Activated T-helper 17 cell treated with anti-CD3 and anti-CD28 coated beads, Interleukin-2, amount 50 U/mL, for 72 hours (primary cell): Measurements from ENCODE around the gene ATP13A5. TPM values are rescaled to one million over a fixed set of nuclear protein-coding genes. Genes with fewer than 3 reads are reported as not detected.

Experiments used
- ATAC-seq: fragments of 150-1000 bp; cut with Tn5 transposase; replicated peaks from 2 replicates; pipeline ENCODE4 v1.10.0; 2021; ENCODE audit warnings: mild to moderate bottlenecking, moderate library complexity
- H3K27ac Mint-ChIP-seq: one replicate; pipeline ENCODE4 v1.8.0; 2022; ENCODE audit warnings: mixed read lengths
- H3K27me3 Mint-ChIP-seq: one replicate; pipeline ENCODE4 v1.8.0; 2022; ENCODE audit warnings: mixed read lengths
- H3K36me3 Mint-ChIP-seq: one replicate; pipeline ENCODE4 v1.8.0; 2022; ENCODE audit warnings: low read depth, mild to moderate bottlenecking, mixed read lengths
- H3K4me1 Mint-ChIP-seq: one replicate; pipeline ENCODE4 v1.8.0; 2022; ENCODE audit warnings: mixed read lengths
- H3K4me3 Mint-ChIP-seq: one replicate; pipeline ENCODE4 v1.8.0; 2022; ENCODE audit warnings: mild to moderate bottlenecking, mixed read lengths
- H3K9me3 Mint-ChIP-seq: one replicate; pipeline ENCODE4 v1.8.0; 2022; ENCODE audit warnings: mixed read lengths
- total RNA-seq, 2 donors: library from RNA; stranded (reverse); gene quantifications; one replicate each; pipeline ENCODE4 v1.2.3, GENCODE V29; 2022

ATP13A5 gene
- total RNA-seq, 2 donors from 2014 or later, result not detected

DNA sequence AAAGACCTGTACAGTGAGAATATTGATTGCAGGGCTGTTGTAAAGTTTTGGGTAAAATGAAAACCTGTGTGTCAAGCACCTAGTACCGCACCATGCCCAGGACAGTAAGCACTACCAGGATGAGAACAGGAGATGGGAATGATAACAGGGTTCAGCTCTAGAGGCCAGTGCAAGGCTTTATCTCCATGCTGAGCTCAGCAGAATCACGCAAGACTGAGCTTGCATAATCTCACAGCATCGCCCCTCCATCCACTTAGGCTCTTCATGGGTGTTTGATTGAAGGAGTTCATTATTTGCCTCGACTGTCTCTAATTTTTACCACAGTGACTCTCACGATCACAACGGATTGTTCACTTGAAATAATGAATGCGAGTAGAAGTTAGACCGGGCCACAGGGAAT is 2.9 kb downstream of the ATP13A5 start:
- no peaks in the 10 kb centered on the region for H3K4me1 Mint-ChIP-seq
- ATAC-seq, result no peak
- H3K27ac Mint-ChIP-seq, result no peak overlapping the region
- H3K4me3 Mint-ChIP-seq, result no peak overlapping the region
- H3K36me3 Mint-ChIP-seq, result no peaks in the 10 kb centered on the region
- H3K27me3 Mint-ChIP-seq, result peaks cover 18% of the 10 kb centered on the region
- no peaks in the 10 kb centered on the region for H3K9me3 Mint-ChIP-seq

DNA sequence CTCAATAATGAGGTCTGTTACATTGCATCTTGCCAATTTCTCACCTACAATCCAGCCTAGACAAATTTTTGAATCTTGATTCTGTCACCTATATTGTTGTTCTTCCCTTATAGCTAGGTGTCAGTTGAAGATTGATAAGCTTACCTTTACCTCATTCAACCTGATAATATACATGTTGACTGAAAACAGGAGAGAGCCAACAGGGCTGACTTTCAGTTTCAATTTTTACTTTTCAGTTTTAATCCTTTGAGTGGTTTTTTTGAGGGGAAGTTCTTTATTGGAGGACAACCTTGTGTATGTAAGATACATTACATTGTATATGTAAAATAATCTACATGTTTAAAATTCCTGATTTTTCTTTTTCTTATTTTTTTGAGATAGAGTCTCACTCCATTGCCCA is 5.8 kb downstream of the ATP13A5 start:
- no peak for ATAC-seq
- Mint-ChIP-seq H3K27ac (no peak overlapping the region), H3K27me3 (peaks cover 13% of the 10 kb centered on the region), H3K4me3 (no peak overlapping the region), H3K36me3 (no peaks in the 10 kb centered on the region), H3K9me3 (no peaks in the 10 kb centered on the region), H3K4me1 (no peaks in the 10 kb centered on the region)

DNA sequence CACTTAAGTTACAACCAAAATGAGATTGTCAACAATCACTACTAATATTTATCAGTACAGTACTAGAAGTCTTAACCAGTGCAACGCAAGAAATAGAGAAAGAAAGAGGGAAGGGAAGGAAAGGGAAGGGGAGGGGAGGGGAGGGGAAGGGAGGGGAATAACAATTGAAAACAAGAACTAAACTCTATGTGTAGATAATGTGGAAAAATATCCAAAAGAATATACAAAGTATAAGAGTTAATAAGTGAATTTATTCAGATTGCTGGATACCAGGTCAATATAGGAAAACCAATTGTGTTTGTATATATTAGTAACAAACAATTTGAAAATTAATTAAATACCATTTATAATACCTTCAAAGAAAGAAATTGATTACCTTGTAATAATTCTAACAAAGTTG is 10.7 kb downstream of the ATP13A5 start:
- no peaks in the 10 kb centered on the region for H3K9me3 Mint-ChIP-seq
- no peak for ATAC-seq
- H3K27ac Mint-ChIP-seq, result no peak overlapping the region
- H3K4me1 Mint-ChIP-seq, result no peaks in the 10 kb centered on the region
- H3K27me3 Mint-ChIP-seq, result peaks cover 9% of the 10 kb centered on the region
- no peak overlapping the region for H3K4me3 Mint-ChIP-seq
- no peaks in the 10 kb centered on the region for H3K36me3 Mint-ChIP-seq

DNA sequence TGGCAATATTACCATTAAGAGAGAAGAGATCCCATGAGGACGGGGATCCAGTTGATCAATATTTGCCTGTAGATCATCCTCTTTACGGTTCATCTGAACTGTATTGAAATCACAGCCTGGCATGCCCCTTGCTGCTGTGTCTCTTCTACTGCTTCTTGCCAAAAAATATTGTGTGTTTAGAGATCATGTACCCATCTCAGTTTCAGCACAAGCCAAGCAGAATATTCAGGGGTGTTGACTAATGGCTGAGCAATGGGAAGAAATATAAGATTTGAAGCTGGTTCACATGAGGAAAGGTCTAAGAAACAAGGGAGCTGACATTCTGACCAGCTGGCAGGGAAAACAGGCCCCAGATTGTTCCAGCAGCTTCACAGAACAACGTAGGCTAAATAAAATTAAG is 21.3 kb downstream of the ATP13A5 start:
- H3K27me3 Mint-ChIP-seq, result peaks cover 10% of the 10 kb centered on the region
- no peak overlapping the region for H3K4me3 Mint-ChIP-seq
- no peaks in the 10 kb centered on the region for H3K9me3 Mint-ChIP-seq
- ATAC-seq, result no peak
- H3K36me3 Mint-ChIP-seq, result no peaks in the 10 kb centered on the region
- no peaks in the 10 kb centered on the region for H3K4me1 Mint-ChIP-seq
- no peak overlapping the region for H3K27ac Mint-ChIP-seq

DNA sequence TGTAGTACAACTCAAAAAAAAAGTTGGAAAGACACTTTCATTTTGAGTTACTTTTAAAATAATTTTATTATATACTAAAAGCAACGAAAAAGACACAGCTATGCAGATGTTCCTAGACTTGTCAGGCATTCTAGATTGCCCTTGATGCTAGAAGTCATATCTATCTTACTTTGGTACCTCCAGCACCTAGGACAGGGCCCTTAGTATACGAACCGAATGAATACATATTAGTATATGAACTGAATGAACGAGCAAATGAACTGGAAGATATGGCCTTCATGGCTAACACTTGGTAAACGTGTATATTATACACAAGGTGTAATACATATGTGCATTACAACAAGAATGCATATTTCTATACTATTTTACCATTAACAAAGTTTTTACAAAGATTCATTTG is 24.1 kb downstream of the ATP13A5 start:
- Mint-ChIP-seq H3K4me3 (no peak overlapping the region), H3K4me1 (no peaks in the 10 kb centered on the region), H3K9me3 (no peaks in the 10 kb centered on the region), H3K27me3 (peaks cover 18% of the 10 kb centered on the region), H3K36me3 (no peaks in the 10 kb centered on the region), H3K27ac (no peak overlapping the region)
- no peak for ATAC-seq

DNA sequence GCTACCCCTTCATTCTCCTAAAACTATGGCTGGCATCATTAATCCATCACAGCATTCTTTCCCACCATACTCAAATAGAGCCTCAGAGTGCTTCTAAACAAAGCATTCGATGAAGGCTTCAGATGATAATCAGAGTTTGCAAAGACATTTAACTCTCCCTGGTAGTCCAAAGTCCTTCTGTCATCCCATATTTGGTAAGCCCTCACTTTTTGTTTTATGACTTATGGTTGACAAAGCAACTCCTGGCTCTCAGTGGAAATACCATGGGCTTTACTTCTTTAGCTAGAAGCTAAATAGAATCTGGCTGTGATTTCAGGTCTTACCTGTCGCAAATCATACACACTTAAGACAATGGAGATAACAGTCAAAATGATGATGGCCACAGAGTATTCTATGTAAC is 27.8 kb downstream of the ATP13A5 start:
- Mint-ChIP-seq H3K36me3 (no peaks in the 10 kb centered on the region), H3K4me1 (no peaks in the 10 kb centered on the region), H3K27me3 (peaks cover 13% of the 10 kb centered on the region), H3K27ac (no peak overlapping the region), H3K4me3 (no peak overlapping the region), H3K9me3 (no peaks in the 10 kb centered on the region)
- ATAC-seq, result no peak

DNA sequence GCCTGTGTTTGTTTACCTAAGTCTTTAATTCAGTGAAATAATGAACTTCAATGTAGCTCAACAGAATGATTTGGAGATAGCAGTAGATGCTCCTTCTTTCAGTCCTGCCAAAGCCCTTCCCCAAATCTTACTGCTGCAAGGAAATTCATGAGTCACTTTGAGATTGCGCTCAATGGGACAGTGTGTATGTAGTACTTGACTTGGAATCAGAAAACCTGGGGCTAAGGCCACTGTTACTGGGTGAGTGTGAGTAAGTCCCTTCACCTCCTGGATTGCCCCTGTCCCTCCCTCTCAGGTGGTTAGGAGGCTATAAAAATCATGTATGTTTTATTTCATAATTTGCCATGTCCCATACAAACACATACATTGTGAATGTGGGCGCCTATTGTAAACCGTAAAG is 29.9 kb downstream of the ATP13A5 start:
- Mint-ChIP-seq H3K27ac (no peak overlapping the region), H3K4me1 (no peaks in the 10 kb centered on the region), H3K36me3 (no peaks in the 10 kb centered on the region), H3K4me3 (no peak overlapping the region), H3K9me3 (no peaks in the 10 kb centered on the region), H3K27me3 (peaks cover 13% of the 10 kb centered on the region)
- no peak for ATAC-seq

DNA sequence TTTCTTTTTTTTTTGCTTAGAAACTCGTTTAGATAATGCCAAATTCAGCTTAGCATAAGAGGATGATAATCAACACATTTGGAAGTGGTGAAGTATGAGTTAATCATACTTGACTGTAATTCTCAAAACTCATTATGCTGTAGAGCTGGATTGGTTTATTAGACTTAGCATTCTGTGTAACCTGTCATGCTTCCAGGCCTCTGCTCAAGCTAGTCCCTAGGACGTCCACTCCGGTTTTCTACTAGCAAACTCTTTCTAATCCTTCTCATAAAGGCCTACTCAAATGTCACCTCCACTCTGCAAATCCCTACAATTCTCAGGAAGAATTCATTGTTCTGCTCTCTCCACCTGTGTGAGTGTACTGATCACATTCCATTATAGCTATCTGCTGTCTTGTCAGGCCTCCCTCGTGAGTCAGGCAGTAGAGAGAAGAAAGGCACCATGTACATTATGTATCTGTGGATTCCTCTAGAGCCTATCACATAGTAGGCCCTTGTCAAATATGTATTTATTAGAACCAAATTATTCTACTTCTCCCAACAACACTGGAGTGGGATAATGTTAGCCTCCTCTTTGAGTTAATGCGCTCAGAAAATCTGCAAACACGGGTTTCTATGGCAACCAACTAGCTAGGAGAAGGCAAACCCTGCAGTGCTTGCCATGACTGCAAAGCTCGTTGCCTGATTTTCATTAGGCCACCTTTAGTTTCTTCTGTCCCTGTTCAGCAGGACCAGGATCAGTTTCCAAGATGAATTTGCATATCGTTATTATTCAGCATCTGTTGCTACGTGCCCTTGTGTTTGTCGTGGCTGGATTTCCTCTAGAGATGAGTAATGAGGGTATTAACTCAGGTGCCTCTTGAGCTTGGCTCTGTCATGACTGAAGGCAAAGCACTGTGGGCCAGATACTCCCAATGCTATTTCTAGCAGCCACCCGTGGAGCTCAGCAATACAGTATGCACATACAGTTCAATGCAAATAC is 30.7 kb downstream of the ATP13A5 start:
- H3K4me3 Mint-ChIP-seq, result no peak overlapping the region
- no peak overlapping the region for H3K27ac Mint-ChIP-seq
- H3K9me3 Mint-ChIP-seq, result no peaks in the 10 kb centered on the region
- no peaks in the 10 kb centered on the region for H3K36me3 Mint-ChIP-seq
- H3K4me1 Mint-ChIP-seq, result no peaks in the 10 kb centered on the region
- peak; percentile 19 for ATAC-seq
- peaks cover 11% of the 10 kb centered on the region for H3K27me3 Mint-ChIP-seq

DNA sequence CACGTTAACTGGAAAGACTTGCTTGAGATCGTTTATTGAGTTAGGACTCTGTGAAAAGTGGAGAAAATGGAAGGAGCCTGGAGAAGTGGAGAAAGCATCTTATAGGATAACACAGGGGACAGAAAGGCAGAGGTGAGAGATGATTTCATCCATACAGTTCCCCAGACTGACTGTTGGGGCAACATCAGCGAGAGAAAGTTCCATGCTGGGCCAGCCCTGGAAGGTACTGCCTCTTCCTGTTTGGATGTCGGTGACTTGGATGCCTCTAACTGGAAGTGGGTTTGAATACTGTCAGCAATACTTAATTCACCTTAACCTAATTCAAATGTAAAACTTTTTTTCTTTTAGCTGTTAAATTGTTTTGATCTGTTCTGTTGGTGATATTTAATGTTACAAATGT is 32.3 kb downstream of the ATP13A5 start:
- Mint-ChIP-seq H3K27me3 (peaks cover 9% of the 10 kb centered on the region), H3K4me1 (no peaks in the 10 kb centered on the region), H3K36me3 (no peaks in the 10 kb centered on the region), H3K4me3 (no peak overlapping the region), H3K9me3 (no peaks in the 10 kb centered on the region), H3K27ac (no peak overlapping the region)
- no peak for ATAC-seq

DNA sequence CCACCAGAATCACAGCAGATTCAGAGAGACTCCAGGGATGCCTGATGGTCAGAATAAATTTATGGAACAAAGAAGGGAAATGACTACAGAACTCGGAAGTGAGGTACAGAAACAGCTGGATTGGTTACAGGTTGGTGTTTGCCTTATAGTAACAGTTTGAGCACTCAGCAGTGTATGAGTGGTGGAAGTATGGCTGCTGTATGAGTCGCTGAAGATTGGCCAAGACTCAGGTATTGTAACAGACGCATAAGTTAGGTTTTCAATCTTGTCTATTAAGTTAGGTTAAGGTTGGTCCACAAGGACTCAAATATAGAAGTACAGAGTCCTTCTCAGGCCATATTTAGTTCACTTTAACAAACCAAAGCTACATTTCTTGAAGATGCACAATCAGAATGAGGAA is 33.1 kb downstream of the ATP13A5 start:
- peaks cover 6% of the 10 kb centered on the region for H3K27me3 Mint-ChIP-seq
- no peak for ATAC-seq

GRCh38 chr3:193344486-193344885 is 34.1 kb downstream of the ATP13A5 start:
- no peak for ATAC-seq
- Mint-ChIP-seq H3K27me3 (peaks cover 10% of the 10 kb centered on the region), H3K27ac (no peak overlapping the region), H3K36me3 (no peaks in the 10 kb centered on the region), H3K9me3 (no peaks in the 10 kb centered on the region), H3K4me1 (no peaks in the 10 kb centered on the region), H3K4me3 (no peak overlapping the region)

More for the DNA sequence above, 33.1 kb downstream of the ATP13A5 start:
- Mint-ChIP-seq H3K4me1 (no peaks in the 10 kb centered on the region), H3K36me3 (no peaks in the 10 kb centered on the region), H3K27ac (no peak overlapping the region), H3K9me3 (no peaks in the 10 kb centered on the region), H3K4me3 (no peak overlapping the region)

DNA sequence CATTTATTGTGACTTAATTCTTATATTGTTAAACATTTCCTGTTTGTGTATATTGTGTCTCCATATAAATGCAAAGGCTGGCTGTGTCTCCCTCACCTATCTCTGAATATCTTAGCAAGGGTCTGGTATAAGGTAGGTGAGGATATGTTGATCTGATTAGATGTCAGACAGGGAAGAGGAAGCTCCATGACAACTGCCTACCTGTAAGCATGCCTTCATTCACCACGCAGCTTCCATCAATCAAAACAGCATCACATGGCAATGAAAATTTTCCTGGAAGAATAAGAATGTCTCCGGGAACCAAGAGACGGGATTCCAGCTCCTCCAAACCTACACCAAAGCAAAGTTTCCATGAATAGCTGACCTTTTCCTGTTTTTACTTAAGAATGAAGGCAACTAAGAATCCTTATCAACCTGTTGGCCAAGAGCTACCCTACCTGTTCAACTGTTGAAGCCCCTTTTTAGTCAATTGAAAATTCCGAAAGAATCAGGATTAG is 34.8 kb downstream of the ATP13A5 start:
- ATAC-seq, result no peak
- H3K4me1 Mint-ChIP-seq, result no peaks in the 10 kb centered on the region
- peaks cover 10% of the 10 kb centered on the region for H3K27me3 Mint-ChIP-seq
- H3K36me3 Mint-ChIP-seq, result no peaks in the 10 kb centered on the region
- no peak overlapping the region for H3K4me3 Mint-ChIP-seq
- no peaks in the 10 kb centered on the region for H3K9me3 Mint-ChIP-seq
- H3K27ac Mint-ChIP-seq, result no peak overlapping the region

DNA sequence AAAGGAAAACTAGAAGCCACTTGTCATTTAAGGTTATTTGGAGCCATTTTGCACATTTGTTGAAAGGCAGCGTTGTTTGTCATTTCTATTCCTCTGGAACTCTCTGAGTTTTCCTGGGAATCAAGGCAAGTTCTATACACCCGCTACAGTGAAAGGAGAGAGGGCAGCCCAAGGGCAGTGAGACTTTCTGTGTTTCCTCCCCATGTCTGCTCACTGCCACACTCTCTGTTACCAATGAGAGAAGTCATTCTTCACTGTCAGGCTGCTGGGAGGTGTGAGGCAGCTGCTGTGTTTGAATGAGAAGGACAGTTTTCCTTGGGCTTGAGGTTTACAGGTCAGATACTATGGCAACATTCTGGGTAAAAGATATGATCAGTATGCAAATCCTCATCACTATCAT is 36.0 kb downstream of the ATP13A5 start:
- no peak for ATAC-seq
- H3K4me1 Mint-ChIP-seq, result no peaks in the 10 kb centered on the region
- no peak overlapping the region for H3K4me3 Mint-ChIP-seq
- no peak overlapping the region for H3K27ac Mint-ChIP-seq
- no peaks in the 10 kb centered on the region for H3K9me3 Mint-ChIP-seq
- peaks cover 10% of the 10 kb centered on the region for H3K27me3 Mint-ChIP-seq
- no peaks in the 10 kb centered on the region for H3K36me3 Mint-ChIP-seq

GRCh38 chr3:193335031-193335430 is 43.5 kb downstream of the ATP13A5 start:
- H3K36me3 Mint-ChIP-seq, result no peaks in the 10 kb centered on the region
- H3K9me3 Mint-ChIP-seq, result no peaks in the 10 kb centered on the region
- peaks cover 12% of the 10 kb centered on the region for H3K27me3 Mint-ChIP-seq
- H3K4me1 Mint-ChIP-seq, result no peaks in the 10 kb centered on the region
- no peak for ATAC-seq
- no peak overlapping the region for H3K27ac Mint-ChIP-seq
- no peak overlapping the region for H3K4me3 Mint-ChIP-seq

GRCh38 chr3:193333229-193333628 is 45.3 kb downstream of the ATP13A5 start:
- Mint-ChIP-seq H3K9me3 (no peaks in the 10 kb centered on the region), H3K27me3 (peaks cover 12% of the 10 kb centered on the region), H3K27ac (no peak overlapping the region), H3K4me3 (no peak overlapping the region), H3K36me3 (no peaks in the 10 kb centered on the region), H3K4me1 (no peaks in the 10 kb centered on the region)
- no peak for ATAC-seq
